Spleen (tissue), 11 donors: Measurements from ENCODE around the gene FRMD1. TPM values are rescaled to one million over a fixed set of nuclear protein-coding genes. Genes with fewer than 3 reads are reported as not detected.

Experiments
- DNase-seq: peaks from one replicate; pipeline ENCODE4 v3.0.0-alpha.2; 2020
- H3K27ac ChIP-seq, 8 donors: fragments of 200-600 bp; sonication (generic) in 7 of 8; 1 replicate in 4 of 8; 2 replicates in 4 of 8; pipeline versions ENCODE4 v1.5.0 to v1.8.0; 2016 to 2021; ENCODE audit warnings: inconsistent platforms in 4 of 8, mild to moderate bottlenecking in 4 of 8, moderate library complexity in 1 of 8
- H3K27me3 ChIP-seq, 7 donors: fragments of 200-600 bp; sonication (generic) in 6 of 7; replicated peaks in 1 of 7; 1 replicate in 4 of 7; 2 replicates in 3 of 7; pipeline versions ENCODE4 v1.5.0 to v1.8.0; 2016 to 2021; ENCODE audit warnings: inconsistent platforms in 3 of 7, mild to moderate bottlenecking in 1 of 7
- H3K36me3 ChIP-seq, 6 donors: fragments of 200-600 bp; sonication (generic) in 5 of 6; 1 replicate in 4 of 6; 2 replicates in 2 of 6; pipeline versions ENCODE4 v1.5.0 to v1.8.0; 2016 to 2021; ENCODE audit warnings: inconsistent platforms in 2 of 6
- H3K4me1 ChIP-seq, 6 donors: fragments of 200-600 bp; sonication (generic) in 5 of 6; 1 replicate in 3 of 6; 2 replicates in 3 of 6; pipeline versions ENCODE4 v1.5.0 to v1.8.0; 2016 to 2021; ENCODE audit warnings: inconsistent platforms in 3 of 6
- H3K4me3 ChIP-seq, 8 donors: fragments of 200-600 bp; sonication (generic) in 7 of 8; 1 replicate in 4 of 8; 2 replicates in 4 of 8; pipeline versions ENCODE4 v1.5.0 to v1.8.0; 2016 to 2021; ENCODE audit warnings: inconsistent platforms in 4 of 8, mild to moderate bottlenecking in 4 of 8, moderate library complexity in 2 of 8
- H3K9me3 ChIP-seq, 8 donors: fragments of 200-600 bp; sonication (generic) in 7 of 8; 1 replicate in 4 of 8; 2 replicates in 4 of 8; pipeline versions ENCODE4 v1.5.0 to v1.8.0; 2016 to 2021; ENCODE audit warnings: inconsistent platforms in 4 of 8
- POLR2A ChIP-seq, 3 donors: fragments of 450-650 bp; IDR thresholded peaks; one replicate each; pipeline ENCODE4 v1.5.1; 2017; ENCODE audit warnings: antibody characterized with exemption in 3 of 3, mild to moderate bottlenecking in 1 of 3
- POLR2AphosphoS5 ChIP-seq, 3 donors: sonication (generic); formaldehyde crosslinking; IDR thresholded peaks; one replicate each; pipeline ENCODE4 v1.5.1; 2017; ENCODE audit warnings: antibody characterized with exemption in 3 of 3
- WGBS, 5 donors: extraction: QIAGEN DNeasy Blood & Tissue Kit in 3 of 5; methylation state at CpG; one replicate each; pipeline versions ENCODE4 v1.1.5 to v1.1.7; 2013 to 2018; 5-methylcytosine and 5-hydroxymethylcytosine counted together
- intact Hi-C: fragments of 100-400 bp; cut with DNase I; formaldehyde crosslinking; loops from one replicate; pipeline ENCODE4 v1.15.0; 2023; ENCODE audit warnings: low total_unique reads
- polyA plus RNA-seq, 3 donors: library from polyadenylated mRNA; stranded (reverse); fragments of 200-250 nt; gene quantifications; one replicate each; pipeline ENCODE4 v1.2.1, GENCODE V29; 2013
- total RNA-seq, 7 donors: library from RNA; depleted of rRNA in 3 of 7; stranded (reverse); fragments of >200 nt in 3 of 7; fragmentation: NEBNext Ultra II Directional in 4 of 7; extraction: Animal tissue kit (Norgen Biotek cat#: 25700) in 4 of 7; gene quantifications; one replicate each; pipeline versions ENCODE4 v1.1.0 to v1.2.1, GENCODE V29; 2016 to 2021
- TF ChIP-seq, protein P1 (sequence below), 11 experiments: fragments of 200-600 bp in 7 of 11; fragments of 450-650 bp in 4 of 11; sonication (generic) in 4 of 11; IDR thresholded peaks in 8 of 11; conservative IDR thresholded peaks in 3 of 11; 1 replicate in 7 of 11; 2 replicates in 4 of 11; pipeline versions ENCODE4 v1.4.0 to v1.8.0; 2016 to 2021; ENCODE audit warnings: antibody characterized with exemption in 11 of 11, inconsistent platforms in 4 of 11, mild to moderate bottlenecking in 1 of 11
- donor health status: healthy with polysubstance abuse.
- donor health status: DM: no; HTN: no; CAD: no; lungs with moderate emphysema.
- donor health status: DM: no; HTN: no; CAD: no.
- donor health status: Bipolar disorder and iron deficiency.
- donor health status: healthy.
- donor health status: DM: no; HTN: no; CAD: no.
- donor health status: DM: yes; HTN: yes; CAD: no.

The FRMD1 gene
- total and polyA plus RNA-seq, 10 donors = 0.14 to 9.5 (median 1.5) TPM

DNA sequence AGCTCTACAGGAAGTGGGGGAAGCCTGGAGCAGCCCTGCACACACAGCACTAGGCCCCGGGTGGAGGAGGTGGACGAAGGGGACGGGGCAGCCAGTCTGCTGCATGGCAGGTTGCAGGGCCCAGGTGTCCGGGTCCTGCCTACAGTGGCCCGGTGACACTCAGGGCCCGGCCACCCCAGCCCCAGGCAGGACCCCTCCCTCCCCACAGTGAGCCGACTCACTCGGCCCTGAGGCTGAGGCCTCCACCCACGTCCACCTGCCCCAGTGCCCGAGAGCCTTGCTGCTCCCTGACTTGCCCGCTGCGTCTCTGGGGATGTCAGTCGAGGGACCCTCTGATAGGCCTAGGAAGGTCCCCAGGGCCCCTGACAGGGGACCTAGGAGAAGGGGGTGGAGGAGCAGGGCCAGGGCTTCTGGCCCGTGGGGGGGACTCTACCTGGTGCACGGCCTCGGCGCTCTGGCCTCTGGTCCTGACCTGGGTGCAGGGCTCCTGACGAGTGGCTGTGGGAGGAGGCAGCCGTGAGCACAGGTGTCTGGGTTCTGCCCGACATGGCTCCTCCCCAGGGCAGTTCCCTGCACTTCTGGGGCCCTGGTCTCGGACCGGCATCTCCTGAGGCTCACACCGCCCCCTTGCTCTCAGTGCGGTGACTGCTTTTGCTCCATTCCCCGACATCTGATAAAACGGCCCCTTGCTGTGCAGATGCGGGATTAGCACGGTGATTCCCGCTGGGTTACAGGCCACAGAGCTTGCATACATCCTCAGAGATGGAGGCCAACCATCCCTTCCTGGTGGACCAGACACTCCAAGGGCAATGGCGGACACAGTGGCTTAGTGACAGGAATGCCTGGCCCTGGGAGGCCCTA lies 20.1 kb downstream of the FRMD1 start:
- no peak overlapping the region for H3K4me3 ChIP-seq
- intact Hi-C loops = no loop called here
- no peaks in the 10 kb centered on the region for H3K9me3 ChIP-seq
- no peaks in the 10 kb centered on the region for H3K36me3 ChIP-seq
- H3K27me3 ChIP-seq = no peaks in the 10 kb centered on the region
- peaks cover 0 to 8% (median 0%) of the 10 kb centered on the region in 6 donors for H3K4me1 ChIP-seq
- WGBS, 5 donors = 82 to 93% (median 90%) methylated on average over 10 to 30 of the region's 30 CpGs
- no peak for TF ChIP-seq POLR2A (IDR thresholded peaks at IDR 0.05)
- no peak for TF ChIP-seq POLR2AphosphoS5 (IDR thresholded peaks at IDR 0.05)
- TF ChIP-seq, protein P1, sequence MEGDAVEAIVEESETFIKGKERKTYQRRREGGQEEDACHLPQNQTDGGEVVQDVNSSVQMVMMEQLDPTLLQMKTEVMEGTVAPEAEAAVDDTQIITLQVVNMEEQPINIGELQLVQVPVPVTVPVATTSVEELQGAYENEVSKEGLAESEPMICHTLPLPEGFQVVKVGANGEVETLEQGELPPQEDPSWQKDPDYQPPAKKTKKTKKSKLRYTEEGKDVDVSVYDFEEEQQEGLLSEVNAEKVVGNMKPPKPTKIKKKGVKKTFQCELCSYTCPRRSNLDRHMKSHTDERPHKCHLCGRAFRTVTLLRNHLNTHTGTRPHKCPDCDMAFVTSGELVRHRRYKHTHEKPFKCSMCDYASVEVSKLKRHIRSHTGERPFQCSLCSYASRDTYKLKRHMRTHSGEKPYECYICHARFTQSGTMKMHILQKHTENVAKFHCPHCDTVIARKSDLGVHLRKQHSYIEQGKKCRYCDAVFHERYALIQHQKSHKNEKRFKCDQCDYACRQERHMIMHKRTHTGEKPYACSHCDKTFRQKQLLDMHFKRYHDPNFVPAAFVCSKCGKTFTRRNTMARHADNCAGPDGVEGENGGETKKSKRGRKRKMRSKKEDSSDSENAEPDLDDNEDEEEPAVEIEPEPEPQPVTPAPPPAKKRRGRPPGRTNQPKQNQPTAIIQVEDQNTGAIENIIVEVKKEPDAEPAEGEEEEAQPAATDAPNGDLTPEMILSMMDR (IDR thresholded peaks at IDR 0.05 in 8 of 11, conservative IDR thresholded peaks at IDR 0.05 in 3 of 11) = no peak
- DNase-seq = no peak
- no peak overlapping the region for H3K27ac ChIP-seq

DNA sequence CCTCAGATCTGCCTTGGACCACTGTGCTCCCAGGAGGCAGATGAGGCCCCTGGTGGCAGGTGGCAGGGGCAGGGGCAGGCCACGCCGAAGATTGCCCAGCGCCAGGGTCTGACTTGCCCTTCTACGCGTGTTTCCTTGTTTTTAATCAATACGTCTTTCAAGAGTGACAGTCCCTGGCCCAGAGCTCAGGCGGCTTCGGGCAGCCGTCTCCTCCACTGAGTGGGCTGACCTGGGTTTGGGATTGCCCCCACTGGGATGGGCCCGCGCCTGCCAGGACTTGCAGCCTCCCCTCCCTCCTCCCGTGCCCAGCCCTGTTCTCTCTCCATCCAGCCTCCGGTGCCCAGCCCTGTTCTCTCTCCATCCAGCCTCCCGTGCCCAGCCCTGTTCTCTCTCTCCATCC lies 21.2 kb downstream of the FRMD1 start:
- Histone ChIP-seq H3K9me3 (no peaks in the 10 kb centered on the region), H3K4me3 (no peak overlapping the region), H3K4me1 (peaks cover 0 to 8% (median 0%) of the 10 kb centered on the region in 6 donors), H3K27me3 (no peaks in the 10 kb centered on the region), H3K27ac (no peak overlapping the region), H3K36me3 (no peaks in the 10 kb centered on the region)
- intact Hi-C loops = no loop called here
- DNase-seq = no peak
- WGBS, 5 donors = 91 to 98% (median 92%) methylated on average over 12 to 14 of the region's 14 CpGs
- TF ChIP-seq POLR2AphosphoS5 (IDR thresholded peaks at IDR 0.05) (no peak), POLR2A (IDR thresholded peaks at IDR 0.05) (no peak)
- TF ChIP-seq, protein P1 (IDR thresholded peaks at IDR 0.05 in 8 of 11, conservative IDR thresholded peaks at IDR 0.05 in 3 of 11) = no peak

DNA sequence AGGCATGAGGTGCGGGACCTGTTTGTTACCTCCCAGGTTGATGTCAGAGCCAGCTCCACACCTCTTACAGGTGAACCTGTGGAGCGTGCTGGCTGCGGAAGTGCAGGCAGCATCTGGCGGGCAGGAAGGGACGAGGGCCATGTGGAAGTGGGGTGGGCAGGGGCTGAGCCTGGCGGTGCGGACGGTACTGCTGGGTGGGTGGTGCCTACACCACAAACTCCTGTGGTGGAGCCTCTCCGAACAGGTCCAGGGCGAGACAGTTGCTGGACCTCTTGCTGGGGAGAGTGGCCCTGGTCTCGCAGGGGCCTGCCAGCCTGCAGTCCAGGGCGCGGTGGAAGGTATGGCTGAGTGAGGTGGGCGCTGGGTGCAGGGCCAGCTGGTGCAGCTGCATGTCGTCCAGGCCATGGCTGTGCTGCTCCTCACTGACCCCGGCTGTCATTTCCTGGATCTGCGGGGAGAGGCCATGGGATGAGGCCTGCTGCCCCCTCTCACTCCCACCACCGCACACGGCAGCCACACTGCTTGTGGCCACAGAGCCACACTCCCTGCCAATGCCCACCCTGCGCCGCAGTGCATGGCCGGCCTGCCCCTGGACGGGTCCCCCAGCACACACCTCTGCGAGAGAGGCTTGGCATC lies 22.0 kb downstream of the FRMD1 start:
- 78 to 94% (median 86%) methylated on average over 13 to 24 of the region's 24 CpGs for WGBS, 5 donors
- H3K4me1 ChIP-seq = peaks cover 0 to 8% (median 0%) of the 10 kb centered on the region in 6 donors
- TF ChIP-seq POLR2AphosphoS5 (IDR thresholded peaks at IDR 0.05) (no peak), POLR2A (IDR thresholded peaks at IDR 0.05) (no peak)
- TF ChIP-seq, protein P1 (IDR thresholded peaks at IDR 0.05 in 8 of 11, conservative IDR thresholded peaks at IDR 0.05 in 3 of 11) = no peak
- no peak for DNase-seq
- intact Hi-C loops = no loop called here
- no peak overlapping the region for H3K4me3 ChIP-seq
- H3K9me3 ChIP-seq = no peaks in the 10 kb centered on the region
- H3K27ac ChIP-seq = no peak overlapping the region
- no peaks in the 10 kb centered on the region for H3K27me3 ChIP-seq
- no peaks in the 10 kb centered on the region for H3K36me3 ChIP-seq
